ENCODE data around the gene NUP107. TPM values are rescaled to one million over a fixed set of nuclear protein-coding genes. Genes with fewer than 3 reads are reported as not detected.

The NUP107 gene
- polyA plus RNA-seq, 1 donor: 38.2 TPM

DNA sequence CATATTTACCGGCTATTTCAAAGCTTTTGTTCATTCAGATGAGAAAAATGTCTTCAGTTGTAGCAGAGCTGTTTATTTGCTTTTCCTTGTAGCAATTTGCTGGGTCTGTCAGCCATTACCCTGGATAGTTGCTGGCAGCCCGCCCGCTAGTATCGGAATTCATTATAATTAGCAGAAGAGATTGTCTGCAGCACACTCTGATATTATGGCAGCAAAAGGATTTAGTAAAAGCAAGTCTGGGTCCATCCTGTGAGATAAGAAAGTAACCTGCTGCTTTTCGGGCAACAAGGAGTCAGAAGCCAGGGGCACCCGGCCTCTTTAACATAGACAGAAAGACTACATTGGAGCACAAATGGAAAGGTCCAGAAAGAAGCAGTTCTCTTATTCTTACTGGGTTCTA lies 53.1 kb downstream of the NUP107 start:
- no peak for DNase-seq (ENCODE audit: low read depth)

DNA sequence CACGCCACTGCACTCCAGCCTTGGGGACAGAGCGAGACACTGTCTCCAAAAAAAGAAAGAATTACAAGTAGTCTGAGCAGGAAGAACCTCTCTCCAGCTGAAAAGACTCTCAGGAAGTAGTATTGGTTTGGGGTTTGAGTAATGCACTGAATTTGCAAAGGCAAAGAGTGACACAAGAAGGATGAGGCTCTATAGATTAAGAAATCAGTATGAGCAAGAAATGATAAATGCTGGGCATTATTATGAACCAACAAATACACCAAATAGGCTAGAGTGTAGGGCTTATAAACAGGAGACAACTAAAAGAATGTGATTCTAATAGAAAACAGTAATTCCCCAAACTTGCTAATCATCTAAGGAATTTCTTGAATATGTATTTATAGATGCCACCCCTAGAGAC lies 56.6 kb downstream of the NUP107 start:
- no peak for DNase-seq (ENCODE audit: low read depth)

DNA sequence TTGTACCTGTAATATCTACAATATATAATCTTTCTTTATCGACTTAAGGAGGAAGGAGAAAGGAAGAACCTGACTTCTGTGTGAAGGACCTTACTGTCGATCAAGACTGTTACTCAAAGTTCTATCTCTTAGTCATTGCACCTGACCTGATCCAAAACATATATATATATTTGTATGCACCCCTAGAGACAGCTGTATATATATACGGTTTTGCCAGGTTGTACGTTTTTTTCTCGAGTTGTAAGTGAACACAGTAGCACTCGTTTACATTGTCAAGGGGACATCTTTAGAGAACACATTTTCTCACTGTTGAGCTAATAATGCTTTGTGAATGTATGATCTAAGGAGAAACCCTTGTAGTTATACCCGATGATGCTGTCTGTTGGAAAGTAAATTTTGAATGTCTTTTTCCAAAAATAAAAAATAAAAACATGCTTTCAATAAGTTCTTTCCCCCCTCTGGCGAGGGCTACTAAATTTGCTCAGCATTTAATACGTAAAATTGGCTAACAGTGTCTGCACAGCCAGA lies 58.7 kb downstream of the NUP107 start:
- DNase-seq (ENCODE audit: low read depth): no peak

DNA sequence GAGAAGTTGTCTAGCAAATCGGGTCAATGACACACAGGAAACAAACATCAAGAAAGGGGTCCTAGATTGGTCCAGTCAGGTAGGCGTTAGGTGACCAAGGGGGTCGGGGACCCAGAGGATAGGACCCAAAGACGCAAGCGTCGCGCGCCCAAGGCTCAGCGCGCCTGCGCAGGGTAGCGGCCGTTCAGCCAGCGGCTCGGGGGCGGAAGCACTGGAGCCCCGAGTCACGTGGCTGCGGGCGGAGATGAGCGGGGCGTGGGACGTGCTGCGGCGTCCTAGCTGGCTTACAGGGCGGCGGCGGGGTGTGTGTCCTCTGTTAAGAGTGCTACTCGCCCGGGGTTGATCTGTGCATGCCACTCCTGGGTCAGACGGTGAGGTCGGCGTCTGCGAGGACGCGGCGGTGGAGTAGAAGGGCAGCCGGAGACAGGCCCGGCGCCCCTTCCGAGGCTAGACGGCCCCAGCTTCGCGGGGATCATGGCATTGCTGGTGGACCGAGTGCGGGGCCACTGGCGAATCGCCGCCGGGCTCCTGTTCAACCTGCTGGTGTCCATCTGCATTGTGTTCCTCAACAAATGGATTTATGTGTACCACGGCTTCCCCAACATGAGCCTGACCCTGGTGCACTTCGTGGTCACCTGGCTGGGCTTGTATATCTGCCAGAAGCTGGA lies 59.3 kb downstream of the NUP107 start, which contains the start of gene SLC35E3:
TSS of gene SLC35E3 (plus strand) at position 273 of the 668 bp plus-strand sequence. CDS start at position 475, 202 bp downstream.
- peak; percentile 68 for DNase-seq (ENCODE audit: low read depth)

DNA sequence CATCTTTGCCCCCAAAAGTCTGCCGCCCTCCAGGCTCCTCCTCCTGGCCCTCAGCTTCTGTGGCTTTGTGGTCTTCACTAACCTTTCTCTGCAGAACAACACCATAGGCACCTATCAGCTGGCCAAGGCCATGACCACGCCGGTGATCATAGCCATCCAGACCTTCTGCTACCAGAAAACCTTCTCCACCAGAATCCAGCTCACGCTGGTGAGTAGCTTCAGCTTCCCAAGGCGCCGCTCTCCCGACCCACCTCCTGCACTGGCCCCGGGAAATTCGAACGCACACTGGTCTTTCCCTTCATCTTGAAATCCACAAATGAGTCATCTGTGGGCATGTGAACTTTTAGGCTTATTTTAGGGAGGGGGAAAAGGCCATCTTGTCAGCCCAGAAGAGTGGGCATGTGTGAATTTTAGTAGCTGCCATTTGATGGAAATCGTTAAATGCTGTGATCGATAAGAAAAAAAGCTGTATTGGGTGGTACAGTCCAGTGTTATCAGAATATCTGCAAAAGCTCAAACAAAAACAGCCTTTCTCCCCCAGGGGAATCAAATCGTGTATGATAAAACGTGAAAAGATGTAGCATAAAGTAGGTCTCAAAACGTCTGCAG lies 59.9 kb downstream of the NUP107 start:
- DNase-seq (ENCODE audit: low read depth): no peak

DNA sequence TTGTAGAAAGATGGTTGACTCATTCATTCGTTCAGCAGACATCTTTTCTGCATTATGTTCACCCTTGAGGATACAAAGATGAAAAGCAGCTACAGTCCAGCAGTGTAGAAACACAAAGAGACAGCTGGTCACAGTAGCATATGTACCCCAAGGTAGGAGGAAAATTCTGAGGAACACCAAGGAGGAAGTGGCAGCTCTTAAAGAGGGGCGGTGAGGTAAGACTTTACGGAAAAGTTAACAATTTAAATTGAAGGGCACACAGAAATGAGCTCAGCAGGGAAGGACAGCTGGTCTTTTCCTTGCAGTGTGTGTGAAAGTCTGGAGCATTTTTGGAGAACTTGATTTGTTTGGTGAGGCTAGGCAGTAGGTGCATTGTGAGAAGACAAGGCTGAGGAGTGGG lies 62.7 kb downstream of the NUP107 start:
- no peak for DNase-seq (ENCODE audit: low read depth)

DNA sequence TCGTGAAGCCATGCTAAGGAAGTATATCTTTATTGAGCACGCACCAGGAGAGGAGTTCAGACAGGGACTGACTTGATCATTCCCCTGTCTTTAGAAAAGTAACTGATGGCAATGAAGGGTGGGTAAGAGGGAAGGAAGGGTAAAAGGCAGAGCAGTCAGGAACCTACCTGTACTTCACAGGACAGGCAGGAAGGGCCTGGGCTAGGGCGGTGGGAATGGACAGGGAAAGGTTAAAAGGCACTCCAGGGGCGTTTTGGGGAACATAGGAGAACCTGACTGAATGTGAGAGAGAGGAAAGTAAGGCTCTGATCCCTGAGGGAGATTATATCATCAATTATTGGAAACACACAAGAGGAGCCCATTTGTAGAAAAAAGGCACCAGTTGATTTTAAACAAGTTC lies 63.1 kb downstream of the NUP107 start:
- no peak for DNase-seq (ENCODE audit: low read depth)

DNA sequence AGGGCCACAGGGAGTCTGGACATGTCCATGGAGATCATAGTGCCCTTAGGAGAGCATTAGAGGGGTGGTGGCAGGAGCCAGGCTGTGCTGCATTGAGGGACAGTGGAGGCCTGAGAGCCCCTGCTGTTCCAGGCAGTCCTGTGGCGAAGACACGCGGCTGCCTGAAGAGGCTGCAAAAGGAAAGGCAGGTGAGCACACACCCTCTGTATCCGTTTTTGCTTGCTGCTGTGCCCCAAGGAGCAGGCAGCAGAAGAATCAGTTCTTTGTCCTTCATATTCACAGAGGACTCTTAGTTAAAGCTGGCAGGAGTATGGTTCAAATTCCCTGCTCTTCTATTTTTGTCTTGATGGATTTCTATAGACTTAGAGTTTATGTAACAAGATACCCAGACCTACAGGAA lies 63.7 kb downstream of the NUP107 start:
- no peak for DNase-seq (ENCODE audit: low read depth)

DNA sequence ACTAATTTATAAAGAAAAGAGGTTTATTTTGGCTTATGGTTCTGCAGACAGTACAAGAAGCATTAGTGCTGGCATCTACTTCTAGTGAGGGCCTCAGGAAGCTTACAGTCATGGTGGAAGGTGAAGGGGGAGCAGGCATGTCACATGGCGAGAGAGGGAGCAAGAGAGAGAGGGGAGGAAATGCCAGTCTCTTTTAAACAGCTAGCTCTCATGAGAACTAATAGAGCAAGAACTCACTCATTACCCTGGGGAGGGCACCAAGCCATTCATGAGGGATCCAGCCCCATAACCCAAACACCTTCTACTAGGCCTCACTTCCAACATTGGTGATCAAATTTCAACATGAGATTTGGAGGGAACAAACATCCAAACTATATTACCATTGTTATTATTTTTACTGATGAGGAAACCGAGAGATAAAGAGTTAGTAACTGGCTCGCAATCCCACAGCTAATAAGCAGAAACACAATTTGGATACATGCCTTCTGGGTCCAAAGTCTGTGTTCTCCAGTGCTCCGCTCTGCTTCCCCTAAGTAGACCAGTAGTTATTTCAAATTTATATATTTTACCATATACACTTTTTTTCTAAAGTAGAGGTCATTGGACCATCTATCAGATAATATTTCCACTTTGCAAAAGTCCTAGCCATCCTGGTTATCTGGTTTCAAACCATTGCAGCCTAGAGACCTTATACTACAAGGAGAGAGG lies 68.9 kb downstream of the NUP107 start:
- no peak for DNase-seq (ENCODE audit: low read depth)

DNA sequence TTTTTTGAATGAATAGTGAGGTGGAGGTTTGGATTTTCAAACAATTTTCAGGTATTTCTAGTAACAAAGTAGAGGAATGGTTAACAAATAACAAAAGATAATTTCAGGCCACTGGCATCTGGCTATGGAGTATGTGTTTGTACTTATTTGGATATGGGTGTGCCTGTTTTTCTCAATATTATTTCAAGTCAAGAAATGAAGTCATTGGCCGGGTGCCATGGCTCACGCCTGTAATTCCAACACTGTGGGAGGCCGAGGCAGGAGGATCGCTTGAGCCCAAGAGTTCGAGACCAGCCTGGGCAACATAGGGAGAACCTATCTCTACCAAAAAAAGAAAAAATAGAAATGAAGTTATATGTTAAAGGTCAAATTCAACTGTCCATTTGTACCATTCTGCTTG lies 73.1 kb downstream of the NUP107 start:
- no peak for DNase-seq (ENCODE audit: low read depth)

DNA sequence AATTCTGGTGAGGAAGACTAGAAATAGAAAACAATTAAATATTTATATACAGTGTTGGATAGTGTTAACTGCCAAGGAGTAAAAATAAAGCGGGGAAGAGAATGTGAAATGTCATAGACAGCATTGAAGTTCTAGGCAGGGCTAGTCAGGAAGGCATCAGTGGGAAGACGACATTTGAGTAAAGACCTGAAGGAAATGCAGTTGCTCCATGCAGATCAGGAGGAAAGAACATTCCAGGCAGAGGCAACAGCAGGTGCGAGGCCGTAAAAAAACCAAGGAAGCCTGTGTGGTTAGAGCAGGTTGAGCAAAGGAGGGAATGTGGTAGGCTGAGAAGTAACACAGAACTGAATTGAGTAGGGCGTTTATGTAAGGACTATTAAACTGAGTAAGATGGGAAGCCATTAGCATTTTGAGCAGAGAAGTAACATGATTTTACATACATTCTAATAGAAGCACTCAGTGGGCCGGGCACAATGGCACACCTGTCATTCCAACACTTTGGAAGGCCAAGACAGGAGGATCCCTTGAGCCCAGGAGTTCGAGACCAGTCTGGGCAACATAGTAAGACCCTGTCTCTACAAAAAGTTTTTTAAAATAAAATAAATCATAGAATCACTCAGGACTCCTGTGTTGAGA lies 74.1 kb downstream of the NUP107 start:
- DNase-seq (ENCODE audit: low read depth): no peak

DNA sequence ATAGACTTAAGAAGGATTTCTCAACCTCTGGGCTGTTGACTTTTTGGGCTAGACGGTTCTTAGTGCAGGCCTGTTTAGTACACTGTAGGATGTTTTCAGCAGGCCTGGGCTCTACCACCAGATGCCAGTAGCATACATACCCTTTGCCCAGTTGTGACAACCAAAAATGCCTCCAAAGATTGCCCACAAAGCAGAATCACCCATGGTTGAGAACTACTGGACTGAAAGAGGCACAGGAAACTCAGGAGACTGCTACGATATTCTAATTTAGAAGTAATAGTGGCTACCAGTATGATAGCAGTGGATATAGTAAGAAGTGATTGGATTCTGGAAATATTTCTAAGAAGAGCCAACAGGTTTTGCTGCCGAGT lies 74.6 kb downstream of the NUP107 start:
- DNase-seq (ENCODE audit: low read depth): no peak

DNA sequence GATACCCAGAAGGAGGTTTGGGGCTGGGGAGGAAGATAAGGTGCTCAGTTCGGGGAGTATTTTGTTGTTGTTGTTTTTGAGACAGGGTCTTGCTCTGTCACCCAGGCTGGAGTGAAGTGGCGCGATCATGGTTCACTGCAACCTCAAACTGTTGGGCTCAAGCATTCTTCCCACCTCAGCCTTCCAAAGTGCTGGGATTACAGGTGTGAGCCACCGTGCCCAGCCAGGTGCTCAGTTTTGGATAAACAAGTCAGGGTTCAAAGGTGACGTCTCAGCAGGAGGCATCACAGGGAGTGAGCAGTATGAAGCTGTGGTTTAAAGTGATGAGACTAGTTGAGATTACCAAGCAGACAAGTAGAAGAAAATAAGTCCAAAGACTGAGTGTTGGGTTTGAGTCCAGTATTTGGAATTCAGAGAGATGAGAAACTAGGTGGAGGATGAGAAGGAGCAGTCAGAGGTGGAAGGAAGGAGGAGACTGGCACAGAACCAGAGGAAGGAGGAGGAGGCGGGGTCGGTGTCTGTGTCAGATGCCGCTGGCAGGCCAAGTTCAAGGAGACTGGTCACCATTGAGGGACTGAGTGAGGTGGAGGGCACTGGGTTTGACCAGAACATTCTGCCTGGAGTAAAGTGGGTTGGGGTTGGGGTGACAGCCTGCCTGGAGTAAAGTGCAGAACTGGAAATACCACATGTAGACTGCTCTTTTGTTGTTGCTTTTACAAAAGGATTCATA lies 75.3 kb downstream of the NUP107 start:
- DNase-seq (ENCODE audit: low read depth): no peak

DNA sequence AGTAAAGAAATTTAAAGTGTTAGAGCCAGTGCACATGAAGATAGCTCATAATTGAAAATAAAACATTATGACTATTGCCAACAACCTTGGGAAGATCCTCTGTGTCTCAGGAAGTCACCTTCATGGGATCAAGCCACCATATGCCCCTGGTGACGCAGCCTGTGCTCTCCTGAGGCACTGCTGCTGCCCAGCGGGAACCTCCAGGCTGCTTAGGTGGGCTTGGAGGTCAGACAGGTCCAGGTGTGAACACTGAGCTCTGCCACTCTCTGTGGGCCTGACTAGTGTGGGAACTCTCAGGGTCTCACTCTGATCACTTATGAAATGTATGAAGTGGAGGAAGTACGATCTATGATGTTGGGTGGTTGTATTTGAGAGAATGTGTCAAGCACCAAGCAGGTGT lies 75.9 kb downstream of the NUP107 start:
- DNase-seq (ENCODE audit: low read depth): no peak

DNA sequence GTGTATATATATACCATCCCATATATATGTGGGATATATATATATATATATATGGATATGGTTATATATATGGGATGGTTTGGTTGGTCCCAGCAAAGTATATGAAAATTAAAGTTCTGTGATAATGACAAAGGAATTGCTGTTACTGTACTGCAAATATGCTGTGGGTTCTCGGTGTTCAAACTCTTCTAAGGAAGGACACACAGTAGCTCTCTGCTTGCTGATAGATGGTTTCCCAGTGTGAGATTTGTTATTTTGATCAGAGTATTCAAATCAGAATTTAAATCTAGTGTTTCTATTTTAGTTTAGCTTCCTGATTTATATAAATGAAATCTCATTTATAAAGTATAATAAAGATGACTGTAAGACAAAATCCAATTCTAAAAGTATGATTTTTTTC lies 78.9 kb downstream of the NUP107 start:
- DNase-seq (ENCODE audit: low read depth): no peak

DNA sequence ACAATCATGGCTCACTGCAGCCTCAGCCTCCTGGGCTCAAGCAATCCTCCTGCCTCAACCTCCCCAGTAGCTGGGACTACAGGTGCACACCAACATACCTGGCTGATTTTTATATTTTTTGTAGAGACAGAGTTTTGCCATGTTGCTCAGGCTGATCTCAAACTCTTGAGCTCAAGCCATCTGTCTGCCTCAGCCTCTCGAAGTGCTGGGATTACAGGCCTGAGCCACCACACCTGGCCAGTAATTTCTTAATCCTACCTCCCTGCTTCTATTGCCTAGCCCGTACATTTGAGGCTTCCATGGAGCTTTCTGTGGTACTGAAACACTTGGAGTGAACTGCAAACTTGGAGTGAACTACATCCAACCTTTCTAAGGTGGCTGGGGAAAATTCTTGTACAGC lies 79.9 kb downstream of the NUP107 start:
- DNase-seq (ENCODE audit: low read depth): no peak

DNA sequence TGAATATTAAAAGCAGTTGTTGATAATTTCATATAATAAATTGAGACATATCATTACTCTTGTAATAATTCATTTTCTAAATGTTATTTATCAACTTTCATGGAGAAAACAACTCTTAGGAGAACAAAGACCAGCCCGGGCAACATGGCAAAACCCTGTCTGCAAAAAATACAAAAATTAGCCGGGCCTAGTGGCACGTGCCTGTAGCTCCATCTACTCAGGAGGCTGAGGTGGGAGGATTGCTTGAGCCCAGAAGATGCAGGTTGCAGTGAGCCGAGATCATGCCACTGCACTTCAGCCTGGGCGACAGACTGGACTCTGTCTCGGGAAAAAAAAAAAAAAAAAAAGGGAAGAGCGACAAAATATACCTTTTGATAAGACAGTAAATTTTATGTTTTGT lies 80.4 kb downstream of the NUP107 start:
- DNase-seq (ENCODE audit: low read depth): no peak

DNA sequence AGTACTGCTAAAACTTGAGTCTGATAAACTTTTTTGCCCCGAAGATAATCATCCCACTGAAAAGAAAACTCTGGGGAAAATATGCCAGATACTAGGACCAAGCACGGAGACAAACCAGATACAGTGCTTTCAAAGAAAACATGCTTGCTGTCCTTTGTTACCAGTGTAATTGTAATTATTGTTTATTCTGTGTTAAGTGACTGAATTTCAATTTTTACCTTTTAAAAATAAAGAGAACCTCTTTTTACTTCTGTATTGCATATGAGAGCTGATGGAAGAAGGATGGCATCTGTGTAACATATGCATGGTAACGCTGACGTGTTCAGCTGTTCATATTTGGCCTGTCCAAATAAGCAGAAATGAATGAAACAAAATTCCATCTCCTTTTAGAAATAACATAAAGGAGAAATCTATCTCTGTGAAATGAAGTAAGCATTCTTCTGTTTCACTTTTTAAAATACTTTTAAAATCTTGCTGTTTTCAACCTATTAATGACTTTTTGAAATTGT lies 81.7 kb downstream of the NUP107 start:
- DNase-seq (ENCODE audit: low read depth): no peak

DNA sequence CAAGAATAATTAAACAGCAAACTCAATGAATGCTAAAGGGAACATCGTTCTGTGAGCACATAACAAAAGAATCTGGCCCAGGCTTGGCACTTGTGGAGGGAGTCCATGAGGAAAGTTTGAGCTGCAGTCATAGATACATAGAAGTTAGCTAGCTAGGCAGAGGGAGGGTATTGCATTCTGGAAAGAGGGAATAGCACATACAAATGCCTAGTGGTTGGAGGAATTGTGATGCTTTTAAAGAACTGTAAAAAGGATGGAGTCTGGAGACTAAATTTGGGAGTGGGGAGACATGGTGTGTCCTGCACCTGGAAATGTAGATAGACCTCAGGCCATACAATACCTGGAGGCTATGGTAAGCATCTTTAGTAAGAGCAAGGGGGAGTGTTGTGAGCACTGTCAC lies 83.2 kb downstream of the NUP107 start:
- DNase-seq (ENCODE audit: low read depth): no peak

DNA sequence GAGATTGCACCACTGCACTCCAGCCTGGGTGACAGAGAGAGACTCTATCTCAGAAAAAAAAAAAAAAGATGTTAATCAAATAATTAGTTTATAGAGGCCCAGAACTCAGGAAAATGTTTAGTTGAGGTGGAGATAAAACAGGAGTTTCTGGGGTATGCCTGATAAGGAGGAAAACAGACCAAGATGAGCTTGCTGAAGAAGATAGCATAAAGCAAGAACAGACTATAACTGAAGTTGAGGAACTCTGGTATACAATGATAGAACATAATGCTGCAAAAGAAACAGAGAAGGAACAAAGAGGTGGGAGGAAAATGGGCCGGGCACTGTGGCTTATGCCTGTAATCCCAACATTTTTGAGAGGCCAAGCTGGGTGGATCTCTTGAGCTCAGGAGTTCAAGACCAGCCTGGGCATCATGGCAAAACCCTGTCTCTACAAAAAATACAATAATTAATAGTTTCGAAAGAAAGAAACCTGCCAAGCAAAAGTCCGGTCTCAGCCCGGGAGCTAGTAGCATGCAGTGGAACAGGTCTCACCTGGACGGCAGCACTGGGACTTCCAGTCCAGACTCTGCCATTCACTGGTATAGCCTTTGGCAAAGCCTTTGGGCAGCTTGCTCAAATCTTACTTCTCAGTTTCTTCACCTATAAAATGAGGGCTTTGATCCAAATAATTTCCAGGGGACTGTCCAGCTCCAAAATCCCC lies 84.6 kb downstream of the NUP107 start:
- DNase-seq (ENCODE audit: low read depth): no peak

DNA sequence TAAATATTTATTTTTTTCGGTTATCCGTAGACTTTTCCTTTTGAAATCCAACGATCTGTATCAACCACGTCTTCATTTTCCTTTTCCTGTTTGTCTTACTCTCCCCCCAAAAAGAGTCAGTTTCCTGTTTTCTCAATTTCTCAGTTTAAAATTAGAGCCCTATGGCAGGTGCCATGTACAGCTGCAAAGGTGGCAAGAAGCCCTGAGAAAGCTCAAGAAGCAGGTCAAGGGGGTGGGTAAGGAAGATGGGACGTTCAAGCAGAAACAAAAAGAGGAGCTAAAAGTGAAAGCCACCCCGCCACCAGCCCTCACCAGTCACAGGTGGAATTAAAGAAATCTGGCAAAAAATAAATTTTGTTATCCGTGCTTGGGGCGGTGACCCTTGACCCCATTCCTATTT lies 85.9 kb downstream of the NUP107 start:
- no peak for DNase-seq (ENCODE audit: low read depth)
